Testis (tissue), 2 donors: ENCODE results near the gene COQ5.

Experiments
- CTCF ChIP-seq, 3 experiments: fragments of 450-650 bp in 2 of 3; fragments of 200-600 bp in 1 of 3; sonication (generic) in 1 of 3; IDR thresholded peaks; one replicate each; pipeline ENCODE4 v1.5.1; 2016 to 2019; ENCODE audit warnings: antibody characterized with exemption in 3 of 3, mild to moderate bottlenecking in 2 of 3, moderate library complexity in 1 of 3
- POLR2A ChIP-seq: fragments of 450-650 bp; IDR thresholded peaks from one replicate; pipeline ENCODE4 v1.6.1; 2017; ENCODE audit warnings: antibody characterized with exemption, mild to moderate bottlenecking, moderate library complexity

- TF ChIP-seq CTCF (IDR thresholded peaks at IDR 0.05) (no peak), POLR2A (no peak)
Measured at GRCh38 chr12:120472521-120472920, 56.4 kb downstream of the COQ5 start.
